ENCODE measurements around the gene C1orf115. TPM values are rescaled to one million over a fixed set of nuclear protein-coding genes. Genes with fewer than 3 reads are reported as not detected.

The C1orf115 gene
- total RNA-seq, 4 donors from 2014 or later, result 2.2 to 6.7 (median 4.6) TPM

DNA sequence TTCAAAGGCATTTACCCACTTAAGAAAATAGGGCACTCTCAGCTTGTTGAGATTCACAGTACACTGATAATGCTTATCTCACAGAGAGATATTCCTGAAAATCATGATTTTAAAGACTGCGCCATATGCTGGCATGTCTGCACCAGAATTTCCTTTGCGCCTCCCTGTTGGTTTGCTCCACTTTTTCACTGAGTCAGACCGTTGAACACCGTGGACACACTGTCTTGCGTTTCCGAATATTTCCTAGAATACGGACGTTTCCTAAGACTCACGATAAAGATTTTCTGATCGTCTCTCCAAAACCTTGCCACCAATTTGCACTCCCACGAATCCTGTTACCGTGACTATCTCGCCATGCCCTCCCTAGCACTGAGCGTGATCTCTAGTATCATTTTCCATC, 497 bp upstream of the C1orf115 start:
- peak; percentile 25 to 31 for ATAC-seq
- no peaks in the 10 kb centered on the region for H3K27me3 ChIP-seq
- H3K4me3 ChIP-seq, result peak overlapping the region; percentile 58 to 92 (median 68)
- TF ChIP-seq POLR2A (IDR thresholded peaks at IDR 0.05), result no peak
- no peak overlapping the region for H3K27ac ChIP-seq
- no peak for DNase-seq
- peaks cover 0 to 10% of the 10 kb centered on the region in 2 donors for H3K4me1 ChIP-seq
- intact Hi-C loops (cut with DNase I; ENCODE audit: low total_unique reads), result loop anchor here (2.0 to 10.0 kb wide), 2 partner anchors 43 to 415 kb away; partner anchors contain the start of gene RAB3GAP2
- in situ Hi-C loops (cut with MboI; ENCODE audit: low sequenced_read_pairs in 4 of 4), result loop anchor here (5.0 to 10.0 kb wide), 4 partner anchors 45 to 93 kb away; no protein-coding TSS in a partner anchor
- no peaks in the 10 kb centered on the region for H3K9me3 ChIP-seq
- no peaks in the 10 kb centered on the region for H3K36me3 ChIP-seq

GRCh38 chr1:220691053-220691684, 1.0 kb downstream of the C1orf115 start:
- H3K4me1 ChIP-seq, result peaks cover 0 to 10% of the 10 kb centered on the region in 2 donors
- H3K36me3 ChIP-seq, result no peaks in the 10 kb centered on the region
- no peak for DNase-seq
- no peaks in the 10 kb centered on the region for H3K9me3 ChIP-seq
- TF ChIP-seq, protein P1, sequence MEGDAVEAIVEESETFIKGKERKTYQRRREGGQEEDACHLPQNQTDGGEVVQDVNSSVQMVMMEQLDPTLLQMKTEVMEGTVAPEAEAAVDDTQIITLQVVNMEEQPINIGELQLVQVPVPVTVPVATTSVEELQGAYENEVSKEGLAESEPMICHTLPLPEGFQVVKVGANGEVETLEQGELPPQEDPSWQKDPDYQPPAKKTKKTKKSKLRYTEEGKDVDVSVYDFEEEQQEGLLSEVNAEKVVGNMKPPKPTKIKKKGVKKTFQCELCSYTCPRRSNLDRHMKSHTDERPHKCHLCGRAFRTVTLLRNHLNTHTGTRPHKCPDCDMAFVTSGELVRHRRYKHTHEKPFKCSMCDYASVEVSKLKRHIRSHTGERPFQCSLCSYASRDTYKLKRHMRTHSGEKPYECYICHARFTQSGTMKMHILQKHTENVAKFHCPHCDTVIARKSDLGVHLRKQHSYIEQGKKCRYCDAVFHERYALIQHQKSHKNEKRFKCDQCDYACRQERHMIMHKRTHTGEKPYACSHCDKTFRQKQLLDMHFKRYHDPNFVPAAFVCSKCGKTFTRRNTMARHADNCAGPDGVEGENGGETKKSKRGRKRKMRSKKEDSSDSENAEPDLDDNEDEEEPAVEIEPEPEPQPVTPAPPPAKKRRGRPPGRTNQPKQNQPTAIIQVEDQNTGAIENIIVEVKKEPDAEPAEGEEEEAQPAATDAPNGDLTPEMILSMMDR (IDR thresholded peaks at IDR 0.05 in 4 of 5, conservative IDR thresholded peaks at IDR 0.05 in 1 of 5), result no peak
- TF ChIP-seq POLR2A (IDR thresholded peaks at IDR 0.05), result no peak
- in situ Hi-C loops (cut with MboI; ENCODE audit: low sequenced_read_pairs in 4 of 4), result loop anchor here in 1 of 4 donors (5.0 kb wide), 1 partner anchor 91 kb away; no protein-coding TSS in a partner anchor
- H3K4me3 ChIP-seq, result peak overlapping the region; percentile 58 to 92 (median 68)
- no peak for ATAC-seq
- peak overlapping the region in 2 of 4 donors; percentile 64 to 71 for H3K27ac ChIP-seq
- intact Hi-C loops (cut with DNase I; ENCODE audit: low total_unique reads), result loop anchor here (2.0 to 10.0 kb wide), 2 partner anchors 42 to 416 kb away; partner anchors contain the start of gene RAB3GAP2
- H3K27me3 ChIP-seq, result no peaks in the 10 kb centered on the region

DNA sequence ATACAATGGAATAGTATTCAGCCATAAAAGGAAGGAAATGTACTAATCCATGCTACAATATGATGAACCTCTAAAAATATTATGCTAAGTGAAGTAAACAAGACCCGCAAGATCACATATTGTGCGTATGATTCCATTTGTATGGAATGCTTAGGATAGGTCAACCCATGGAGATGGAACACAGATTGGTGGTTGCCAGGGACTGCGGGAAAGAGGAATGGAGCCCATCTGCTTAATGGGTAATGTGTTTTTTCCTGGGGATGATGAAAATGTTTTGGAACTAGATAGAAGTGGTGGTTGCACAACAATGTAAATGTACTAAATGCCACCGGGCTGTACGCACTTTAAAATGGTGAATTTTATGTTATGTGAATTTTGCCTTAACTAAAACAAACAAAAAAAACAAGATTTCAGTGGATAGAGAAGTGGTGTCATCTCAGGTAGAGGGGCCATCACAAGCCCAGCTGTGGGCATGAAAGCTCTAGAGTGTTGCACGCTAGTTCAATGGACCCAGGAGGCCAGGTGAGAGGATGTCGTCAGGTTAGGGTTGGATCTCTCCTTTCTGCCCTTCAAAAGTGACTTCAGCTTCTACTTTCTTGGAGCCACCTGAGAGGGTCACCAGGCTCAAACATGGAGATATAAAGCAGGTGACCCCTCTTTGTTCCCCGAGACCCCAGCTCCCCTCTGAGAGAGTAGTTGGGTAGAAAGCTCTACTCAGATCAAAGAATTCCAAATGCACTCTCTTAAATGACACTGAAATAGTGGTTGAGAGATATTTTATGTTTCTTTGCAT, 2.5 kb downstream of the C1orf115 start:
- no peaks in the 10 kb centered on the region for H3K27me3 ChIP-seq
- peaks cover 0 to 10% of the 10 kb centered on the region in 2 donors for H3K4me1 ChIP-seq
- in situ Hi-C loops (cut with MboI; ENCODE audit: low sequenced_read_pairs in 4 of 4), result loop anchor here in 1 of 4 donors (5.0 kb wide), 1 partner anchor 90 kb away; no protein-coding TSS in a partner anchor
- intact Hi-C loops (cut with DNase I; ENCODE audit: low total_unique reads), result loop anchor here (10.0 kb wide), 1 partner anchor 418 kb away; the partner anchor contains the start of gene RAB3GAP2
- no peak for ATAC-seq
- no peaks in the 10 kb centered on the region for H3K9me3 ChIP-seq
- no peak for TF ChIP-seq POLR2A (IDR thresholded peaks at IDR 0.05)
- TF ChIP-seq, protein P1 (IDR thresholded peaks at IDR 0.05 in 4 of 5, conservative IDR thresholded peaks at IDR 0.05 in 1 of 5), result no peak
- DNase-seq, result no peak
- H3K4me3 ChIP-seq, result no peak overlapping the region
- no peaks in the 10 kb centered on the region for H3K36me3 ChIP-seq
- H3K27ac ChIP-seq, result no peak overlapping the region

GRCh38 chr1:220694866-220695382, 4.8 kb downstream of the C1orf115 start:
- Histone ChIP-seq H3K27me3 (no peaks in the 10 kb centered on the region), H3K4me3 (no peak overlapping the region), H3K4me1 (peaks cover 0 to 5% of the 10 kb centered on the region in 2 donors), H3K36me3 (no peaks in the 10 kb centered on the region), H3K9me3 (no peaks in the 10 kb centered on the region), H3K27ac (no peak overlapping the region)
- intact Hi-C loops (cut with DNase I; ENCODE audit: low total_unique reads), result loop anchor here (10.0 kb wide), 1 partner anchor 420 kb away; the partner anchor contains the start of gene RAB3GAP2
- in situ Hi-C loops (cut with MboI; ENCODE audit: low sequenced_read_pairs in 4 of 4), result loop anchor here in 1 of 4 donors (5.0 kb wide), 1 partner anchor 87 kb away; no protein-coding TSS in a partner anchor
- ATAC-seq (no peak), DNase-seq (no peak)
- TF ChIP-seq, protein P1 (IDR thresholded peaks at IDR 0.05 in 4 of 5, conservative IDR thresholded peaks at IDR 0.05 in 1 of 5), result no peak
- no peak for TF ChIP-seq POLR2A (IDR thresholded peaks at IDR 0.05)

Data from gastrocnemius medialis (tissue), 4 donors.